ENCODE measurements around the gene DIS3L2. TPM values are rescaled to one million over a fixed set of nuclear protein-coding genes. Genes with fewer than 3 reads are reported as not detected.

Gene DIS3L2
- total RNA-seq, 1 experiment from 2014 or later: 28.5 TPM

DNA sequence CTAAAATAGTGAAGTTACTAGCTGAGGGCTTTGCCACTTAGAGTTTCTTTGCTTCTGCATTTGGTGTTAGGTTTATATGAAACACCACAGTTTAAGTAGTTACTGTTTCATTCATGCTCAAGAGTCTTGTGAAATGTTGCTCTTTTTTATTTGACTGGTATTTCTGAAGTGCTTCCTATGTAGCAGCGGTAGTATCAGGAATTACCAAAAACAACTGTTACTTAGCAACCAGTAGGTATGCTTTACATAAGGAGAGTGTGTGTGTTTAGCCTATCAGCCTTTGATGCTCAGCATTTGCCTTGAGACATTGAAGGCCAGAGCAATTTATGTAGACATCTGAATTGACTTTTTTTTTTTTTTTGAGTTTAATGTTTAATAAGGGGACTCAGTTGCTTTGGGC lies 3.6 kb downstream of the DIS3L2 start:
- no peak overlapping the region for H3K4me3 Mint-ChIP-seq
- no peak overlapping the region for H3K27ac Mint-ChIP-seq
- H3K36me3 Mint-ChIP-seq: peaks cover 14% of the 10 kb centered on the region
- no peak for TF ChIP-seq ZNF263 (CRISPR knock-in tag; IDR thresholded peaks at IDR 0.05; ENCODE audit: low read depth)
- TF ChIP-seq PRRX2 (CRISPR knock-in tag; IDR thresholded peaks at IDR 0.05): no peak
- TF ChIP-seq CREM (CRISPR knock-in tag; IDR thresholded peaks at IDR 0.05): no peak
- no peak for TF ChIP-seq TP53 (CRISPR knock-in tag; IDR thresholded peaks at IDR 0.05)
- no peak for TF ChIP-seq OVOL2 (CRISPR knock-in tag; IDR thresholded peaks at IDR 0.05; ENCODE audit: borderline replicate concordance)
- no peak for TF ChIP-seq ZNF416 (CRISPR knock-in tag; IDR thresholded peaks at IDR 0.05)
- TF ChIP-seq, protein P1, sequence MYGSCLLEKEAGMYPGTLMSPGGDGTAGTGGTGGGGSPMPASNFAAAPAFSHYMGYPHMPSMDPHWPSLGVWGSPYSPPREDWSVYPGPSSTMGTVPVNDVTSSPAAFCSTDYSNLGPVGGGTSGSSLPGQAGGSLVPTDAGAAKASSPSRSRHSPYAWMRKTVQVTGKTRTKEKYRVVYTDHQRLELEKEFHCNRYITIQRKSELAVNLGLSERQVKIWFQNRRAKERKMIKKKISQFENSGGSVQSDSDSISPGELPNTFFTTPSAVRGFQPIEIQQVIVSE (CRISPR knock-in tag; IDR thresholded peaks at IDR 0.05; ENCODE audit: borderline replicate concordance): no peak
- TF ChIP-seq, protein P2, sequence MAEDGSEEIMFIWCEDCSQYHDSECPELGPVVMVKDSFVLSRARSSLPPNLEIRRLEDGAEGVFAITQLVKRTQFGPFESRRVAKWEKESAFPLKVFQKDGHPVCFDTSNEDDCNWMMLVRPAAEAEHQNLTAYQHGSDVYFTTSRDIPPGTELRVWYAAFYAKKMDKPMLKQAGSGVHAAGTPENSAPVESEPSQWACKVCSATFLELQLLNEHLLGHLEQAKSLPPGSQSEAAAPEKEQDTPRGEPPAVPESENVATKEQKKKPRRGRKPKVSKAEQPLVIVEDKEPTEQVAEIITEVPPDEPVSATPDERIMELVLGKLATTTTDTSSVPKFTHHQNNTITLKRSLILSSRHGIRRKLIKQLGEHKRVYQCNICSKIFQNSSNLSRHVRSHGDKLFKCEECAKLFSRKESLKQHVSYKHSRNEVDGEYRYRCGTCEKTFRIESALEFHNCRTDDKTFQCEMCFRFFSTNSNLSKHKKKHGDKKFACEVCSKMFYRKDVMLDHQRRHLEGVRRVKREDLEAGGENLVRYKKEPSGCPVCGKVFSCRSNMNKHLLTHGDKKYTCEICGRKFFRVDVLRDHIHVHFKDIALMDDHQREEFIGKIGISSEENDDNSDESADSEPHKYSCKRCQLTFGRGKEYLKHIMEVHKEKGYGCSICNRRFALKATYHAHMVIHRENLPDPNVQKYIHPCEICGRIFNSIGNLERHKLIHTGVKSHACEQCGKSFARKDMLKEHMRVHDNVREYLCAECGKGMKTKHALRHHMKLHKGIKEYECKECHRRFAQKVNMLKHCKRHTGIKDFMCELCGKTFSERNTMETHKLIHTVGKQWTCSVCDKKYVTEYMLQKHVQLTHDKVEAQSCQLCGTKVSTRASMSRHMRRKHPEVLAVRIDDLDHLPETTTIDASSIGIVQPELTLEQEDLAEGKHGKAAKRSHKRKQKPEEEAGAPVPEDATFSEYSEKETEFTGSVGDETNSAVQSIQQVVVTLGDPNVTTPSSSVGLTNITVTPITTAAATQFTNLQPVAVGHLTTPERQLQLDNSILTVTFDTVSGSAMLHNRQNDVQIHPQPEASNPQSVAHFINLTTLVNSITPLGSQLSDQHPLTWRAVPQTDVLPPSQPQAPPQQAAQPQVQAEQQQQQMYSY (CRISPR knock-in tag; IDR thresholded peaks at IDR 0.05): no peak
- ATAC-seq (no peak), DNase-seq (ENCODE audit: low spot score) (no peak)
- peaks cover 9% of the 10 kb centered on the region for H3K27me3 Mint-ChIP-seq (ENCODE audit: low read depth)
- peaks cover 8% of the 10 kb centered on the region for H3K4me1 Mint-ChIP-seq
- ChIA-PET CTCF (no interaction called here), POLR2A (no interaction called here)
- H3K9me3 Mint-ChIP-seq: peaks cover 22% of the 10 kb centered on the region

GRCh38 chr2:231966886-231967285 lies 5.4 kb downstream of the DIS3L2 start:
- peaks cover 27% of the 10 kb centered on the region for H3K9me3 Mint-ChIP-seq
- 0 out of 2 replicates have a peak, but pooled peaks cover 3% of the 10 kb centered on the region for H3K4me1 Mint-ChIP-seq
- ATAC-seq: no peak
- peaks cover 17% of the 10 kb centered on the region for H3K36me3 Mint-ChIP-seq
- POLR2A ChIA-PET: no interaction called here
- no peak overlapping the region for H3K27ac Mint-ChIP-seq
- no peak overlapping the region for H3K4me3 Mint-ChIP-seq
- CTCF ChIA-PET: no interaction called here
- DNase-seq (ENCODE audit: low spot score): no peak
- H3K27me3 Mint-ChIP-seq (ENCODE audit: low read depth): peaks cover 6% of the 10 kb centered on the region; the same call in 1 of the 2 replicates
- TF ChIP-seq ZNF423 (CRISPR knock-in tag; IDR thresholded peaks at IDR 0.05) (no peak), FOXJ3 (CRISPR knock-in tag; IDR thresholded peaks at IDR 0.05; ENCODE audit: borderline replicate concordance) (no peak), NFATC4 (CRISPR knock-in tag; IDR thresholded peaks at IDR 0.05) (no peak), KAT7 (CRISPR knock-in tag; IDR thresholded peaks at IDR 0.05; ENCODE audit: borderline replicate concordance) (no peak), JUN (CRISPR knock-in tag; IDR thresholded peaks at IDR 0.05) (no peak), NFE2L1 (CRISPR knock-in tag; IDR thresholded peaks at IDR 0.05) (no peak), RORB (CRISPR knock-in tag; IDR thresholded peaks at IDR 0.05) (no peak), MYBL2 (CRISPR knock-in tag; IDR thresholded peaks at IDR 0.05) (no peak), ZNF512 (CRISPR knock-in tag; IDR thresholded peaks at IDR 0.05; ENCODE audit: borderline replicate concordance) (no peak), ZNF138 (CRISPR knock-in tag; conservative IDR thresholded peaks at IDR 0.05) (no peak)
- TF ChIP-seq, protein P3, sequence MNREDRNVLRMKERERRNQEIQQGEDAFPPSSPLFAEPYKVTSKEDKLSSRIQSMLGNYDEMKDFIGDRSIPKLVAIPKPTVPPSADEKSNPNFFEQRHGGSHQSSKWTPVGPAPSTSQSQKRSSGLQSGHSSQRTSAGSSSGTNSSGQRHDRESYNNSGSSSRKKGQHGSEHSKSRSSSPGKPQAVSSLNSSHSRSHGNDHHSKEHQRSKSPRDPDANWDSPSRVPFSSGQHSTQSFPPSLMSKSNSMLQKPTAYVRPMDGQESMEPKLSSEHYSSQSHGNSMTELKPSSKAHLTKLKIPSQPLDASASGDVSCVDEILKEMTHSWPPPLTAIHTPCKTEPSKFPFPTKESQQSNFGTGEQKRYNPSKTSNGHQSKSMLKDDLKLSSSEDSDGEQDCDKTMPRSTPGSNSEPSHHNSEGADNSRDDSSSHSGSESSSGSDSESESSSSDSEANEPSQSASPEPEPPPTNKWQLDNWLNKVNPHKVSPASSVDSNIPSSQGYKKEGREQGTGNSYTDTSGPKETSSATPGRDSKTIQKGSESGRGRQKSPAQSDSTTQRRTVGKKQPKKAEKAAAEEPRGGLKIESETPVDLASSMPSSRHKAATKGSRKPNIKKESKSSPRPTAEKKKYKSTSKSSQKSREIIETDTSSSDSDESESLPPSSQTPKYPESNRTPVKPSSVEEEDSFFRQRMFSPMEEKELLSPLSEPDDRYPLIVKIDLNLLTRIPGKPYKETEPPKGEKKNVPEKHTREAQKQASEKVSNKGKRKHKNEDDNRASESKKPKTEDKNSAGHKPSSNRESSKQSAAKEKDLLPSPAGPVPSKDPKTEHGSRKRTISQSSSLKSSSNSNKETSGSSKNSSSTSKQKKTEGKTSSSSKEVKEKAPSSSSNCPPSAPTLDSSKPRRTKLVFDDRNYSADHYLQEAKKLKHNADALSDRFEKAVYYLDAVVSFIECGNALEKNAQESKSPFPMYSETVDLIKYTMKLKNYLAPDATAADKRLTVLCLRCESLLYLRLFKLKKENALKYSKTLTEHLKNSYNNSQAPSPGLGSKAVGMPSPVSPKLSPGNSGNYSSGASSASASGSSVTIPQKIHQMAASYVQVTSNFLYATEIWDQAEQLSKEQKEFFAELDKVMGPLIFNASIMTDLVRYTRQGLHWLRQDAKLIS (CRISPR knock-in tag; IDR thresholded peaks at IDR 0.05; ENCODE audit: borderline replicate concordance): no peak
- TF ChIP-seq, protein P4, sequence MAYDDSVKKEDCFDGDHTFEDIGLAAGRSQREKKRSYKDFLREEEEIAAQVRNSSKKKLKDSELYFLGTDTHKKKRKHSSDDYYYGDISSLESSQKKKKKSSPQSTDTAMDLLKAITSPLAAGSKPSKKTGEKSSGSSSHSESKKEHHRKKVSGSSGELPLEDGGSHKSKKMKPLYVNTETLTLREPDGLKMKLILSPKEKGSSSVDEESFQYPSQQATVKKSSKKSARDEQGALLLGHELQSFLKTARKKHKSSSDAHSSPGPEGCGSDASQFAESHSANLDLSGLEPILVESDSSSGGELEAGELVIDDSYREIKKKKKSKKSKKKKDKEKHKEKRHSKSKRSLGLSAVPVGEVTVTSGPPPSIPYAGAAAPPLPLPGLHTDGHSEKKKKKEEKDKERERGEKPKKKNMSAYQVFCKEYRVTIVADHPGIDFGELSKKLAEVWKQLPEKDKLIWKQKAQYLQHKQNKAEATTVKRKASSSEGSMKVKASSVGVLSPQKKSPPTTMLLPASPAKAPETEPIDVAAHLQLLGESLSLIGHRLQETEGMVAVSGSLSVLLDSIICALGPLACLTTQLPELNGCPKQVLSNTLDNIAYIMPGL (CRISPR knock-in tag; IDR thresholded peaks at IDR 0.05): no peak
- TF ChIP-seq, protein P5, sequence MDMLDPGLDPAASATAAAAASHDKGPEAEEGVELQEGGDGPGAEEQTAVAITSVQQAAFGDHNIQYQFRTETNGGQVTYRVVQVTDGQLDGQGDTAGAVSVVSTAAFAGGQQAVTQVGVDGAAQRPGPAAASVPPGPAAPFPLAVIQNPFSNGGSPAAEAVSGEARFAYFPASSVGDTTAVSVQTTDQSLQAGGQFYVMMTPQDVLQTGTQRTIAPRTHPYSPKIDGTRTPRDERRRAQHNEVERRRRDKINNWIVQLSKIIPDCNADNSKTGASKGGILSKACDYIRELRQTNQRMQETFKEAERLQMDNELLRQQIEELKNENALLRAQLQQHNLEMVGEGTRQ (CRISPR knock-in tag; IDR thresholded peaks at IDR 0.05): no peak
- TF ChIP-seq, protein P6, sequence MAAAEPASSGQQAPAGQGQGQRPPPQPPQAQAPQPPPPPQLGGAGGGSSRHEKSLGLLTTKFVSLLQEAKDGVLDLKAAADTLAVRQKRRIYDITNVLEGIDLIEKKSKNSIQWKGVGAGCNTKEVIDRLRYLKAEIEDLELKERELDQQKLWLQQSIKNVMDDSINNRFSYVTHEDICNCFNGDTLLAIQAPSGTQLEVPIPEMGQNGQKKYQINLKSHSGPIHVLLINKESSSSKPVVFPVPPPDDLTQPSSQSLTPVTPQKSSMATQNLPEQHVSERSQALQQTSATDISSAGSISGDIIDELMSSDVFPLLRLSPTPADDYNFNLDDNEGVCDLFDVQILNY (CRISPR knock-in tag; IDR thresholded peaks at IDR 0.05): no peak

Data from WTC11 (cell line).